HEK293 (cell line): ENCODE data around the gene NRIP1.

Experiments
- CTCF ChIA-PET: fragments of 350-600 bp; formaldehyde crosslinking; extraction: SDS; loops from one replicate; lab custom pipeline; 2021; ENCODE audit warnings: antibody characterized with exemption; lab: Yijun Ruan, JAX
- POLR2A ChIA-PET: fragments of 300-600 bp; formaldehyde crosslinking; extraction: SDS; loops from one replicate; lab custom pipeline; 2020; ENCODE audit warnings: antibody characterized with exemption, inconsistent platforms; lab: Yijun Ruan, JAX
- H3K27ac ChIP-seq: fragments of 200-500 bp; sonication (Bioruptor generic); 2 replicates; pipeline ENCODE4 v1.5.1; 2014; ENCODE audit warnings: low read depth, low read length, control low read depth, inconsistent platforms; ENCODE audit errors: extremely low read depth
- H3K36me3 ChIP-seq, 2 experiments: fragments of 200-500 bp in 1 of 2; sonication (Bioruptor generic) in 1 of 2; 1 replicate in 1 of 2; 2 replicates in 1 of 2; pipeline ENCODE4 v1.5.1; 2014 to 2017; ENCODE audit warnings: inconsistent platforms in 2 of 2, low read length in 2 of 2; ENCODE audit not compliant: control insufficient read depth in 2 of 2, insufficient read depth in 1 of 2
- H3K4me1 ChIP-seq: fragments of 200-500 bp; sonication (Bioruptor generic); 2 replicates; pipeline ENCODE4 v1.5.1; 2014; ENCODE audit warnings: mild to moderate bottlenecking, low read length, inconsistent platforms; ENCODE audit not compliant: control insufficient read depth, insufficient read depth
- H3K4me3 ChIP-seq: 2 replicates; pipeline ENCODE4 v1.5.1; 2011; ENCODE audit warnings: low read depth, mild to moderate bottlenecking, control low read depth, low read length, moderate library complexity
- H3K9me3 ChIP-seq: fragments of 200-500 bp; sonication (Bioruptor generic); 2 replicates; pipeline ENCODE4 v1.5.1; 2014; ENCODE audit warnings: low read depth, low read length, inconsistent platforms; ENCODE audit not compliant: control insufficient read depth, insufficient read depth
- BCL11B ChIP-seq: fragments of 450-650 bp; formaldehyde crosslinking; IDR thresholded peaks from 2 replicates; pipeline ENCODE4 v1.5.1; 2016; ENCODE audit warnings: low read depth, missing biosample characterization, missing genetic modification characterization
- GLI2 ChIP-seq: fragments of 450-650 bp; formaldehyde crosslinking; IDR thresholded peaks from 2 replicates; pipeline ENCODE4; 2017; ENCODE audit warnings: missing biosample characterization, missing genetic modification characterization, low read depth, borderline replicate concordance
- HOXA7 ChIP-seq: sonication (generic); formaldehyde crosslinking; IDR thresholded peaks from 2 replicates; pipeline ENCODE4 v1.8.1; 2022; ENCODE audit warnings: missing genetic modification reagents, borderline replicate concordance
- HOXC10 ChIP-seq: sonication (generic); formaldehyde crosslinking; IDR thresholded peaks from 2 replicates; pipeline ENCODE4 v1.8.1; 2023; ENCODE audit warnings: mild to moderate bottlenecking, missing genetic modification reagents
- HOXD13 ChIP-seq: sonication (generic); formaldehyde crosslinking; IDR thresholded peaks from 2 replicates; pipeline ENCODE4 v1.8.0; 2022; ENCODE audit warnings: missing genetic modification reagents, borderline replicate concordance
- IKZF3 ChIP-seq: fragments of 450-650 bp; IDR thresholded peaks from 2 replicates; pipeline ENCODE4 v1.5.0; 2018; ENCODE audit warnings: missing biosample characterization, mild to moderate bottlenecking, missing genetic modification characterization, moderate library complexity
- KLF1 ChIP-seq: fragments of 450-650 bp; formaldehyde crosslinking; IDR thresholded peaks from 2 replicates; pipeline ENCODE4 v1.5.1; 2016; ENCODE audit warnings: missing biosample characterization, missing genetic modification characterization
- PRDM1 ChIP-seq: fragments of 450-650 bp; formaldehyde crosslinking; IDR thresholded peaks from 2 replicates; pipeline ENCODE4; 2016; ENCODE audit warnings: missing biosample characterization, missing genetic modification characterization
- SETDB1 ChIP-seq: IDR thresholded peaks from one replicate; pipeline ENCODE4 v1.6.1; 2017; ENCODE audit warnings: mild to moderate bottlenecking, low read length, moderate library complexity, mixed read lengths; ENCODE audit not compliant: insufficient read length
- TCF7L2 ChIP-seq: IDR thresholded peaks from 2 replicates; pipeline ENCODE4 v1.6.1; 2011; ENCODE audit warnings: low read depth, mild to moderate bottlenecking, inconsistent platforms, low read length, moderate library complexity, borderline replicate concordance
- ZBTB48 ChIP-seq: fragments of 450-650 bp; formaldehyde crosslinking; IDR thresholded peaks from 2 replicates; pipeline ENCODE4 v1.5.1; 2016; ENCODE audit warnings: missing biosample characterization, missing genetic modification characterization
- ZBTB49 ChIP-seq: fragments of 450-650 bp; formaldehyde crosslinking; IDR thresholded peaks from 2 replicates; pipeline ENCODE4 v1.5.1; 2016; ENCODE audit warnings: missing biosample characterization, missing genetic modification characterization, low read depth
- ZFP37 ChIP-seq: fragments of 450-650 bp; formaldehyde crosslinking; IDR thresholded peaks from 2 replicates; pipeline ENCODE4 v1.5.1; 2016; ENCODE audit warnings: missing biosample characterization, missing genetic modification characterization
- ZFP69B ChIP-seq: fragments of 450-650 bp; formaldehyde crosslinking; IDR thresholded peaks from 2 replicates; pipeline ENCODE4 v1.5.1; 2016; ENCODE audit warnings: missing biosample characterization, missing genetic modification characterization
- ZNF394 ChIP-seq: fragments of 450-650 bp; formaldehyde crosslinking; IDR thresholded peaks from 2 replicates; pipeline ENCODE4 v1.5.1; 2016; ENCODE audit warnings: missing biosample characterization, missing genetic modification characterization, mild to moderate bottlenecking, moderate library complexity, borderline replicate concordance
- ZNF423 ChIP-seq: fragments of 450-650 bp; formaldehyde crosslinking; IDR thresholded peaks from 2 replicates; pipeline ENCODE4 v1.5.1; 2016; ENCODE audit warnings: missing biosample characterization, missing genetic modification characterization
- ZNF426 ChIP-seq: fragments of 450-650 bp; formaldehyde crosslinking; IDR thresholded peaks from 2 replicates; pipeline ENCODE4 v1.5.1; 2017; ENCODE audit warnings: missing biosample characterization, missing genetic modification characterization, mild to moderate bottlenecking, inconsistent platforms, moderate library complexity
- ZNF473 ChIP-seq: fragments of 450-650 bp; formaldehyde crosslinking; IDR thresholded peaks from 2 replicates; pipeline ENCODE4 v1.5.1; 2017; ENCODE audit warnings: missing biosample characterization, missing genetic modification characterization
- ZNF48 ChIP-seq: fragments of 450-650 bp; formaldehyde crosslinking; IDR thresholded peaks from 2 replicates; pipeline ENCODE4 v1.5.1; 2016; ENCODE audit warnings: missing biosample characterization, missing genetic modification characterization
- ZNF501 ChIP-seq: fragments of 450-650 bp; formaldehyde crosslinking; IDR thresholded peaks from 2 replicates; pipeline ENCODE4 v1.5.1; 2016; ENCODE audit warnings: missing biosample characterization, missing genetic modification characterization
- ZNF529 ChIP-seq: fragments of 450-650 bp; formaldehyde crosslinking; IDR thresholded peaks from 2 replicates; pipeline ENCODE4 v1.5.1; 2017; ENCODE audit warnings: missing genetic modification characterization, missing biosample characterization; ENCODE audit not compliant: insufficient replicate concordance
- ZNF639 ChIP-seq: fragments of 450-650 bp; formaldehyde crosslinking; IDR thresholded peaks from 2 replicates; pipeline ENCODE4 v1.5.1; 2016; ENCODE audit warnings: missing biosample characterization, missing genetic modification characterization
- ZNF664 ChIP-seq: fragments of 450-650 bp; formaldehyde crosslinking; IDR thresholded peaks from 2 replicates; pipeline ENCODE4 v1.5.1; 2016; ENCODE audit warnings: missing biosample characterization, missing genetic modification characterization
- ZSCAN23 ChIP-seq: fragments of 450-650 bp; formaldehyde crosslinking; IDR thresholded peaks from 2 replicates; pipeline ENCODE4 v1.5.1; 2016; ENCODE audit warnings: missing biosample characterization, missing genetic modification characterization
- ZSCAN4 ChIP-seq: fragments of 450-650 bp; formaldehyde crosslinking; IDR thresholded peaks from 2 replicates; pipeline ENCODE4 v1.5.1; 2017; ENCODE audit warnings: missing biosample characterization, missing genetic modification characterization
- TF ChIP-seq, protein P1 (sequence below): fragments of 450-650 bp; formaldehyde crosslinking; IDR thresholded peaks from 2 replicates; pipeline ENCODE4 v1.5.1; 2016; ENCODE audit warnings: missing biosample characterization, missing genetic modification characterization
- TF ChIP-seq, protein P2 (sequence below): fragments of 450-650 bp; formaldehyde crosslinking; IDR thresholded peaks from 2 replicates; pipeline ENCODE4 v1.5.1; 2016; ENCODE audit warnings: missing biosample characterization, missing genetic modification characterization

Gene NRIP1

GRCh38 chr21:15009837-15010363, 54.9 kb downstream of the NRIP1 start (continued):
- TF ChIP-seq ZBTB49 (tag by site-specific recombination) = no peak
- no peak for TF ChIP-seq ZNF473
- no peak for TF ChIP-seq ZNF639
- no peak for TF ChIP-seq ZBTB48 (tag by site-specific recombination)
- TF ChIP-seq HOXD13 (CRISPR knock-in tag) = no peak
- no peak for TF ChIP-seq ZNF529
- no peak for TF ChIP-seq HOXC10 (CRISPR knock-in tag)
- no peak for TF ChIP-seq ZNF501 (tag by site-specific recombination)

GRCh38 chr21:15007716-15008296, 57.0 kb downstream of the NRIP1 start:
- H3K4me1 ChIP-seq = peaks cover 29% of the 10 kb centered on the region
- H3K4me3 ChIP-seq = no peak overlapping the region
- no peaks in the 10 kb centered on the region for H3K9me3 ChIP-seq
- H3K36me3 ChIP-seq = no peaks in the 10 kb centered on the region
- ChIA-PET POLR2A (no interaction called here), CTCF (no interaction called here)
- TF ChIP-seq ZNF394 (tag by site-specific recombination) (0 out of 2 replicates have a peak, but pooled peaks have one; percentile 34), HOXA7 (CRISPR knock-in tag) (no peak), ZNF426 (tag by site-specific recombination) (no peak), ZSCAN4 (tag by site-specific recombination) (no peak), ZFP69B (tag by site-specific recombination) (no peak), ZNF423 (tag by site-specific recombination) (no peak), PRDM1 (tag by site-specific recombination) (no peak), SETDB1 (no peak), ZNF48 (no peak), ZNF473 (no peak), ZFP37 (tag by site-specific recombination) (peak; percentile 64)
- no peak overlapping the region for H3K27ac ChIP-seq

- no peaks in the 10 kb centered on the region for H3K36me3 ChIP-seq
- CTCF ChIA-PET = interaction anchor here (1.0 kb wide), 1 partner anchor 47 kb away, joined by 3 read pairs; no protein-coding TSS in a partner anchor
- H3K4me3 ChIP-seq = no peak overlapping the region
- H3K4me1 ChIP-seq = peaks cover 39% of the 10 kb centered on the region
- H3K9me3 ChIP-seq = no peaks in the 10 kb centered on the region
- POLR2A ChIA-PET = no interaction called here
- H3K27ac ChIP-seq = no peak overlapping the region
- TF ChIP-seq ZNF664 (tag by site-specific recombination) (no peak), IKZF3 (tag by site-specific recombination) (no peak), GLI2 (no peak), KLF1 (tag by site-specific recombination) (no peak), ZSCAN23 (tag by site-specific recombination) (no peak), BCL11B (no peak), TCF7L2 (no peak)
- TF ChIP-seq, protein P1, sequence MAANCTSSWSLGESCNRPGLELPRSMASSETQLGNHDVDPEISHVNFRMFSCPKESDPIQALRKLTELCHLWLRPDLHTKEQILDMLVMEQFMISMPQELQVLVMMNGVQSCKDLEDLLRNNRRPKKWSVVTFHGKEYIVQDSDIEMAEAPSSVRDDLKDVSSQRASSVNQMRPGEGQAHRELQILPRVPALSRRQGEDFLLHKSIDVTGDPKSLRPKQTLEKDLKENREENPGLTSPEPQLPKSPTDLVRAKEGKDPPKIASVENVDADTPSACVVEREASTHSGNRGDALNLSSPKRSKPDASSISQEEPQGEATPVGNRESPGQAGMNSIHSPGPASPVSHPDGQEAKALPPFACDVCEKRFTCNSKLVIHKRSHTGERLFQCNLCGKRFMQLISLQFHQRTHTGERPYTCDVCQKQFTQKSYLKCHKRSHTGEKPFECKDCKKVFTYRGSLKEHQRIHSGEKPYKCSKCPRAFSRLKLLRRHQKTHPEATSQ (tag by site-specific recombination) = no peak
- TF ChIP-seq, protein P2, sequence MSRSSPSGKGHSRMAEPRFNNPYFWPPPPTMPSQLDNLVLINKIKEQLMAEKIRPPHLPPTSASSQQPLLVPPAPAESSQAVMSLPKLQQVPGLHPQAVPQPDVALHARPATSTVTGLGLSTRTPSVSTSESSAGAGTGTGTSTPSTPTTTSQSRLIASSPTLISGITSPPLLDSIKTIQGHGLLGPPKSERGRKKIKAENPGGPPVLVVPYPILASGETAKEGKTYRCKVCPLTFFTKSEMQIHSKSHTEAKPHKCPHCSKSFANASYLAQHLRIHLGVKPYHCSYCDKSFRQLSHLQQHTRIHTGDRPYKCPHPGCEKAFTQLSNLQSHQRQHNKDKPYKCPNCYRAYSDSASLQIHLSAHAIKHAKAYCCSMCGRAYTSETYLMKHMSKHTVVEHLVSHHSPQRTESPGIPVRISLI (tag by site-specific recombination) = no peak
These were observed 58.1 kb downstream of the NRIP1 start for GRCh38 chr21:15006594-15007230.
